NT2/D1 (cell line): ENCODE data around the gene AGAP1.

ENCODE experiments used
- DNase-seq: peaks from one replicate; pipeline ENCODE4 v3.0.0-alpha.2; 2011; ENCODE audit warnings: low read depth, low spot score
- H3K27me3 ChIP-seq: 2 replicates; pipeline ENCODE4 v1.6.0; 2011; ENCODE audit warnings: mild to moderate bottlenecking; ENCODE audit not compliant: insufficient read length, insufficient read depth
- H3K36me3 ChIP-seq: 2 replicates; pipeline ENCODE4 v1.6.1; 2011; ENCODE audit warnings: mild to moderate bottlenecking, low read length, mixed read lengths; ENCODE audit not compliant: insufficient read depth, insufficient read length
- H3K4me1 ChIP-seq: 2 replicates; pipeline ENCODE4 v1.5.1; 2011; ENCODE audit not compliant: insufficient read depth, insufficient read length
- H3K4me3 ChIP-seq: 2 replicates; pipeline ENCODE4 v1.5.1; 2011; ENCODE audit warnings: low read depth; ENCODE audit not compliant: insufficient read length
- H3K9ac ChIP-seq: 2 replicates; pipeline ENCODE4 v1.6.0; 2011; ENCODE audit warnings: low read depth; ENCODE audit not compliant: insufficient read length
- H3K9me3 ChIP-seq: 2 replicates; pipeline ENCODE4 v1.5.1; 2011; ENCODE audit warnings: mild to moderate bottlenecking, low read length; ENCODE audit not compliant: insufficient read depth
- SUZ12 ChIP-seq: IDR thresholded peaks from 2 replicates; pipeline ENCODE4 v1.6.1; 2011; ENCODE audit not compliant: insufficient read length, insufficient read depth; ENCODE audit errors: extremely low read depth
- YY1 ChIP-seq: IDR thresholded peaks from 2 replicates; pipeline ENCODE4 v1.6.1; 2011; ENCODE audit not compliant: insufficient read length, insufficient read depth
- ZNF274 ChIP-seq: IDR thresholded peaks from 2 replicates; pipeline ENCODE4 v1.6.1; 2011; ENCODE audit warnings: mild to moderate bottlenecking, low read depth, low read length

AGAP1 gene

DNA sequence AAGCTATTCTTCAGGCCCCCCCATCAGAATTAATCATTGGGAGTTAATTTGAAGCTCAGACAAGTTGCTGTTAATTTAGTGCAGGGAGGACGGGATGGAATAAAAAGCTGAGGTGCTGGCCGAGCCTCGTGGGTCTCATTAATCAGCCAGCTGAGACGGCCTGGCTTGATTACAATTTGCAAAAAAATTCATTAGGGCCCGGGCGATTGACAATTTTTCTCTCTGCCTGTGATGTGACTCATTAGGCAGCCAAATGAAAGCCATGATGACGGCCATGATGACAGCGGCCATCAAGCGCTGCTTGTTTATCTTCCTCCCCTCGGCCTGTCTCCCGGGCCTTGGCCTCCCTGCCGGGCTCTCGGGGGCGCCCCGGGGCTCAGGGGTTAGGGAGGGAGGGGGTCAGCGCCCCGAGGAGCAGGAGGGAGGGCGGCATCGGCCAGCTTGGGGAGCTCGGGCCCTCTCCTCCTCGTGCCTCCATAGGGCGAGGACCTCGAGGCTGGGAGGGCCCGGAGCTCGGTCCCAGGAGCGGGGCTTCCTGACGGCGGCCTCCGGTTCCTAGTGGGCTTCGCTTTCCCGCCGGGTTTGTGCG, 669.1 kb downstream of the AGAP1 start:
- Histone ChIP-seq H3K9me3 (no peaks in the 10 kb centered on the region), H3K4me3 (no peak overlapping the region), H3K27me3 (peaks cover 80% of the 10 kb centered on the region), H3K9ac (no peak overlapping the region), H3K4me1 (peaks cover 30% of the 10 kb centered on the region), H3K36me3 (peaks cover 17% of the 10 kb centered on the region)
- TF ChIP-seq ZNF274 (no peak), YY1 (no peak), SUZ12 (no peak)
- DNase-seq = no peak

GRCh38 chr2:236163471-236164200, 669.8 kb downstream of the AGAP1 start:
- TF ChIP-seq YY1 (no peak), ZNF274 (no peak), SUZ12 (no peak)
- H3K27me3 ChIP-seq = peaks cover 76% of the 10 kb centered on the region
- H3K9ac ChIP-seq = no peak overlapping the region
- H3K4me3 ChIP-seq = no peak overlapping the region
- no peaks in the 10 kb centered on the region for H3K9me3 ChIP-seq
- DNase-seq = no peak
- H3K36me3 ChIP-seq = peaks cover 17% of the 10 kb centered on the region
- H3K4me1 ChIP-seq = peaks cover 25% of the 10 kb centered on the region

DNA sequence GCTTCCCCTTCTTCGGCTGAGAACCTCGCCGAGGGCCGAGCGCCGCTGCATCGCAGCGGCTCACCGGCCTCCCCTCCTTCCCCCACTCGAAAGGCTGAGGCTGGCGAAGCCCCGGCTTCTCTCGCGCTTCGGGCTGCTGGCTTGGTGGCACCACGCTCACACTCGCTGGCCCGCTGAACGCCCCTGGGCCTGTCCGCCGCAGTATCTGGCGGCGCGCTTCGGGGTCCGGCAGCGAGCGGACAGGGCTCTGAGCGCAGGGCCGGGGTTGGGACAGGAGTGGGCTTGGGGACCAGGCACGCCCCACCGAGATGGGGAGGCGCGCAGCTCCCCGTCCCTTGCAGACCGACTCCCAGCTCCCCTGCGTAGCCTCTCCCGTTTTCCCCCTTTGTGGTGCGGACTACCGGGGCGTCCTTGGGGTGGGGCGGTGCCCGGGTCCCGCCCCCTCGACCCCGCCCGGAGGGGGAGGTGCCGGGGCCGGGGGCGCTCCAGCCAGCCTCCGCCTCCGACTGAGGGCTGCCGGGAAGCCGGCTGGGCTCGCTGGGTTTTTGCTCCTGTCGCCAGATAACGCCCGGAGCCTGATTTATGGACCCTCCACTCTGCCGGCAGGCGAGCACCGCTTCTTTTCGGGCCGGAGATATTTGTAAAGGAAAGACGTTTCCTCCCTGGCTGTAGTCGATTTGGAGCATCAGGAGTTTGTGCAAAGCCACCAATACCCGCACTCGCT, 670.5 kb downstream of the AGAP1 start:
- DNase-seq = no peak
- Histone ChIP-seq H3K27me3 (peaks cover 78% of the 10 kb centered on the region), H3K9me3 (peaks cover 3% of the 10 kb centered on the region; the same call in 1 of the 2 replicates), H3K4me1 (peaks cover 20% of the 10 kb centered on the region), H3K9ac (peak overlapping the region; percentile 50), H3K4me3 (no peak overlapping the region), H3K36me3 (peaks cover 17% of the 10 kb centered on the region)
- TF ChIP-seq ZNF274 (no peak), SUZ12 (no peak), YY1 (no peak)

GRCh38 chr2:236164925-236165841, 671.3 kb downstream of the AGAP1 start:
- DNase-seq = no peak
- Histone ChIP-seq H3K9ac (no peak overlapping the region), H3K27me3 (peaks cover 80% of the 10 kb centered on the region), H3K4me3 (no peak overlapping the region), H3K4me1 (peaks cover 15% of the 10 kb centered on the region), H3K9me3 (peaks cover 5% of the 10 kb centered on the region; the same call in 1 of the 2 replicates), H3K36me3 (peaks cover 17% of the 10 kb centered on the region)
- TF ChIP-seq ZNF274 (no peak), YY1 (no peak), SUZ12 (no peak)

GRCh38 chr2:236165842-236166795, 672.3 kb downstream of the AGAP1 start:
- TF ChIP-seq ZNF274 = no peak
- TF ChIP-seq YY1 = no peak
- no peak for TF ChIP-seq SUZ12
- peak overlapping the region; percentile 80 for H3K4me3 ChIP-seq

More at GRCh38 chr2:236165842-236166795, 672.3 kb downstream of the AGAP1 start:
- Histone ChIP-seq H3K27me3 (peaks cover 80% of the 10 kb centered on the region), H3K9ac (peak overlapping the region; percentile 95), H3K9me3 (peaks cover 5% of the 10 kb centered on the region; the same call in 1 of the 2 replicates), H3K36me3 (peaks cover 17% of the 10 kb centered on the region), H3K4me1 (peaks cover 8% of the 10 kb centered on the region)
- no peak for DNase-seq
